Transverse colon (tissue), 4 donors: ENCODE data around the gene RNF146. TPM values are rescaled to one million over a fixed set of nuclear protein-coding genes. Genes with fewer than 3 reads are reported as not detected.
"Not testable (repeated sequence)": the region's sequence is repeated elsewhere in the genome, so short reads cannot be mapped to it uniquely, and the experiment has no call there.

Source experiments
- DNase-seq: peaks from one replicate; pipeline ENCODE4 v3.0.0-alpha.2; 2019
- H3K27ac ChIP-seq, 4 donors: fragments of 200-600 bp; sonication (generic); 2 replicates each; pipeline ENCODE4 v1.5.1; 2016 to 2018; ENCODE audit warnings: inconsistent platforms in 4 of 4
- H3K27me3 ChIP-seq: fragments of 200-600 bp; sonication (generic); 2 replicates; pipeline ENCODE4 v1.5.1; 2017; ENCODE audit warnings: inconsistent platforms
- H3K36me3 ChIP-seq, 4 donors: fragments of 200-600 bp; sonication (generic); 2 replicates each; pipeline ENCODE4 v1.5.1; 2017 to 2019; ENCODE audit warnings: inconsistent platforms in 4 of 4
- H3K4me1 ChIP-seq, 4 donors: fragments of 200-600 bp; sonication (generic); 2 replicates each; pipeline ENCODE4 v1.5.1; 2017 to 2020; ENCODE audit warnings: inconsistent platforms in 4 of 4
- H3K4me3 ChIP-seq, 4 donors: fragments of 200-600 bp; sonication (generic); 1 replicate in 1 of 4; 2 replicates in 3 of 4; pipeline versions ENCODE4 v1.5.1 to v1.6.1; 2017 to 2019; ENCODE audit warnings: inconsistent platforms in 4 of 4
- H3K9me3 ChIP-seq, 2 donors: fragments of 200-600 bp; sonication (generic); 2 replicates each; pipeline ENCODE4 v1.5.1; 2017 to 2019; ENCODE audit warnings: inconsistent platforms in 2 of 2
- CTCF ChIP-seq, 5 experiments: fragments of 200-600 bp in 3 of 5; fragments of 450-650 bp in 2 of 5; sonication (generic) in 3 of 5; IDR thresholded peaks; 1 replicate in 2 of 5; 2 replicates in 3 of 5; pipeline ENCODE4 v1.5.1; 2016 to 2017; ENCODE audit warnings: antibody characterized with exemption in 5 of 5, inconsistent platforms in 3 of 5, mild to moderate bottlenecking in 2 of 5, moderate library complexity in 1 of 5
- EP300 ChIP-seq: sonication (generic); formaldehyde crosslinking; IDR thresholded peaks from one replicate; pipeline ENCODE4 v1.6.1; 2017; ENCODE audit warnings: antibody characterized with exemption, low read depth
- POLR2A ChIP-seq: fragments of 450-650 bp; IDR thresholded peaks from one replicate; pipeline ENCODE4 v1.6.1; 2016; ENCODE audit warnings: antibody characterized with exemption, mild to moderate bottlenecking, moderate library complexity
- POLR2AphosphoS5 ChIP-seq, 3 donors: sonication (generic); formaldehyde crosslinking; IDR thresholded peaks; one replicate each; pipeline ENCODE4 v1.6.1; 2016; ENCODE audit warnings: antibody characterized with exemption in 3 of 3
- WGBS, 2 donors: methylation state at CpG; one replicate each; pipeline ENCODE4 v1.1.5; 2018; ENCODE audit warnings: low coverage in 1 of 2; 5-methylcytosine and 5-hydroxymethylcytosine counted together
- in situ Hi-C, 4 donors: fragments of 200-750 bp; cut with MboI; loops; one replicate each; pipeline versions ENCODE4 v1.15.0 to v1.15.1; 2017; ENCODE audit warnings: low sequenced_read_pairs in 3 of 4, low pct_ligation_motif_present in 1 of 4, low pct_unique_long_range_greater_than_20kb in 1 of 4
- intact Hi-C: fragments of 100-400 bp; cut with DNase I; formaldehyde crosslinking; loops from one replicate; pipeline ENCODE4 v1.15.1; 2023; ENCODE audit warnings: low total_unique reads
- total RNA-seq, 4 donors: library from RNA; depleted of rRNA; stranded (reverse); fragments of >200 nt; gene quantifications; one replicate each; pipeline ENCODE4 v1.1.0, GENCODE V29; 2016

The RNF146 gene
- total RNA-seq, 4 donors from 2014 or later, result 10.3 to 58.1 (median 29.0) TPM

GRCh38 chr6:127317388-127318128 lies 50.9 kb downstream of the RNF146 start:
- H3K4me3 ChIP-seq, result no peak overlapping the region
- no peaks in the 10 kb centered on the region for H3K9me3 ChIP-seq
- H3K27me3 ChIP-seq, result no peaks in the 10 kb centered on the region
- in situ Hi-C loops, result loop anchor here in 2 of 4 donors (10.0 to 25.0 kb wide), 2 partner anchors 95 to 97 kb away; no protein-coding TSS in a partner anchor
- H3K27ac ChIP-seq, result no peak overlapping the region
- no peak for TF ChIP-seq POLR2AphosphoS5 (IDR thresholded peaks at IDR 0.05)
- H3K4me1 ChIP-seq, result no peaks in the 10 kb centered on the region
- DNase-seq, result no peak
- WGBS, 2 donors, result 71 to 78% methylated on average over 6 of the region's 6 CpGs
- intact Hi-C loops, result no loop called here
- peaks cover 0 to 25% (median 4%) of the 10 kb centered on the region in 4 donors for H3K36me3 ChIP-seq

- in situ Hi-C loops, result loop anchor here in 2 of 4 donors (10.0 to 25.0 kb wide), 2 partner anchors 93 to 95 kb away; no protein-coding TSS in a partner anchor
- TF ChIP-seq CTCF (IDR thresholded peaks at IDR 0.05) (no peak), POLR2AphosphoS5 (IDR thresholded peaks at IDR 0.05) (no peak), EP300 (no peak)
- intact Hi-C loops, result no loop called here
- H3K9me3 ChIP-seq, result no peaks in the 10 kb centered on the region
- peaks cover 0 to 10% (median 0%) of the 10 kb centered on the region in 4 donors for H3K36me3 ChIP-seq
- H3K27me3 ChIP-seq, result no peaks in the 10 kb centered on the region
- WGBS, 2 donors, result 71 to 96% methylated on average over 1 of the region's 1 CpG
- DNase-seq, result no peak
- no peak overlapping the region for H3K4me3 ChIP-seq
- no peak overlapping the region for H3K27ac ChIP-seq
- no peaks in the 10 kb centered on the region for H3K4me1 ChIP-seq
Observed at GRCh38 chr6:127319686-127320085, 53.0 kb downstream of the RNF146 start.

- Histone ChIP-seq H3K27me3 (no peaks in the 10 kb centered on the region), H3K9me3 (no peaks in the 10 kb centered on the region), H3K4me3 (no peak overlapping the region), H3K4me1 (peaks cover 0 to 14% (median 2%) of the 10 kb centered on the region in 4 donors), H3K27ac (no peak overlapping the region), H3K36me3 (peaks cover 0 to 17% (median 7%) of the 10 kb centered on the region in 4 donors)
- no peak for DNase-seq
- intact Hi-C loops, result no loop called here
- no peak for TF ChIP-seq EP300
- no peak for TF ChIP-seq CTCF (IDR thresholded peaks at IDR 0.05)
- no peak for TF ChIP-seq POLR2AphosphoS5 (IDR thresholded peaks at IDR 0.05)
- no peak for TF ChIP-seq POLR2A
- in situ Hi-C loops, result no loop called here
Observed at GRCh38 chr6:127328043-127328609, 61.5 kb downstream of the RNF146 start.

GRCh38 chr6:127331256-127331655 lies 64.6 kb downstream of the RNF146 start:
- intact Hi-C loops, H3K4me3 ChIP-seq, H3K9me3 ChIP-seq, DNase-seq, H3K27ac ChIP-seq, H3K27me3 ChIP-seq, in situ Hi-C loops: not testable (repeated sequence)
- Histone ChIP-seq H3K36me3 (peaks cover 0 to 11% (median 5%) of the 10 kb centered on the region in 4 donors), H3K4me1 (peaks cover 0 to 14% (median 2%) of the 10 kb centered on the region in 4 donors)
- WGBS, 2 donors, result 58 to 85% methylated on average over 3 of the region's 3 CpGs

GRCh38 chr6:127332383-127332961 lies 65.8 kb downstream of the RNF146 start:
- no peak for TF ChIP-seq EP300
- TF ChIP-seq POLR2AphosphoS5 (IDR thresholded peaks at IDR 0.05), result no peak
- no peak for TF ChIP-seq POLR2A
- no peak for TF ChIP-seq CTCF (IDR thresholded peaks at IDR 0.05)
- intact Hi-C loops, result no loop called here
- in situ Hi-C loops, result no loop called here
- Histone ChIP-seq H3K36me3 (peaks cover 0 to 4% (median under 1%) of the 10 kb centered on the region in 4 donors), H3K27me3 (no peaks in the 10 kb centered on the region), H3K4me1 (peaks cover 0 to 14% (median 2%) of the 10 kb centered on the region in 4 donors), H3K27ac (no peak overlapping the region), H3K9me3 (no peaks in the 10 kb centered on the region), H3K4me3 (no peak overlapping the region)
- 70 to 92% methylated on average over 2 to 4 of the region's 4 CpGs for WGBS, 2 donors
- no peak for DNase-seq
